Mononuclear cell (primary cell): ENCODE measurements around the gene SELE. TPM values are rescaled to one million over a fixed set of nuclear protein-coding genes. Genes with fewer than 3 reads are reported as not detected.

ENCODE experiments used
- H3K27me3 ChIP-seq: 2 replicates; pipeline ENCODE4 v1.6.0; 2011; ENCODE audit warnings: low read length, control low read depth; ENCODE audit not compliant: insufficient read depth
- H3K4me1 ChIP-seq: 2 replicates; pipeline ENCODE4 v1.5.1; 2011; ENCODE audit warnings: mild to moderate bottlenecking, low read length, control low read depth; ENCODE audit not compliant: insufficient read depth
- H3K4me3 ChIP-seq: 2 replicates; pipeline ENCODE4 v1.5.1; 2011; ENCODE audit warnings: mild to moderate bottlenecking, low read length, moderate library complexity
- H3K9me3 ChIP-seq: 2 replicates; pipeline ENCODE4 v1.5.1; 2011; ENCODE audit warnings: low read depth, mild to moderate bottlenecking, control low read depth, low read length
- total RNA-seq: library from RNA; depleted of rRNA; stranded (reverse); fragments of >200 nt; gene quantifications from one replicate; pipeline ENCODE4 v1.2.3, GENCODE V29; 2012

The SELE gene, protein sequence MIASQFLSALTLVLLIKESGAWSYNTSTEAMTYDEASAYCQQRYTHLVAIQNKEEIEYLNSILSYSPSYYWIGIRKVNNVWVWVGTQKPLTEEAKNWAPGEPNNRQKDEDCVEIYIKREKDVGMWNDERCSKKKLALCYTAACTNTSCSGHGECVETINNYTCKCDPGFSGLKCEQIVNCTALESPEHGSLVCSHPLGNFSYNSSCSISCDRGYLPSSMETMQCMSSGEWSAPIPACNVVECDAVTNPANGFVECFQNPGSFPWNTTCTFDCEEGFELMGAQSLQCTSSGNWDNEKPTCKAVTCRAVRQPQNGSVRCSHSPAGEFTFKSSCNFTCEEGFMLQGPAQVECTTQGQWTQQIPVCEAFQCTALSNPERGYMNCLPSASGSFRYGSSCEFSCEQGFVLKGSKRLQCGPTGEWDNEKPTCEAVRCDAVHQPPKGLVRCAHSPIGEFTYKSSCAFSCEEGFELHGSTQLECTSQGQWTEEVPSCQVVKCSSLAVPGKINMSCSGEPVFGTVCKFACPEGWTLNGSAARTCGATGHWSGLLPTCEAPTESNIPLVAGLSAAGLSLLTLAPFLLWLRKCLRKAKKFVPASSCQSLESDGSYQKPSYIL
- total RNA-seq = not detected

DNA sequence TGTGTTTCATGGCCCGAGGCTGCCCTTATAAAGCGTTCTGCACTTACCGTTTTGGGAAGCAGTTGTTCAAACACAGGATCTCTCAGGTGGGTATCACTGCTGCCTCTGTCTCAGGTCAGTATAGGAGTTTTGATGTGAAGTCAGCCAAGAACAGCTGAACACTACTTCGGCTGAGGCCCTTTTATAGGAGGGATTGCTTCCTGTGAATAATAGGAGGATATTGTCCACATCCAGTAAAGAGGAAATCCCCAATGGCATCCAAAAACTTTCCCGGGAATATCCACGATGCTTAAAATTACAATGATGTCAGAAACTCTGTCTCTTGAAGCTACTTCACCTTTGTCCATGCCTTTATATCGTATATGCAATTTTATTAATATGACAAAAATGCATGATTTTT is at the start of gene SELE:
SELE (minus strand) TSS at position 156 of the 400 bp plus-strand sequence. CDS start 467 bp downstream, outside the sequence.
- no peaks in the 10 kb centered on the region for H3K4me1 ChIP-seq
- no peak within 1 kb of the TSS for H3K4me3 ChIP-seq
- peaks cover 7% of the 10 kb centered on the region for H3K27me3 ChIP-seq

DNA sequence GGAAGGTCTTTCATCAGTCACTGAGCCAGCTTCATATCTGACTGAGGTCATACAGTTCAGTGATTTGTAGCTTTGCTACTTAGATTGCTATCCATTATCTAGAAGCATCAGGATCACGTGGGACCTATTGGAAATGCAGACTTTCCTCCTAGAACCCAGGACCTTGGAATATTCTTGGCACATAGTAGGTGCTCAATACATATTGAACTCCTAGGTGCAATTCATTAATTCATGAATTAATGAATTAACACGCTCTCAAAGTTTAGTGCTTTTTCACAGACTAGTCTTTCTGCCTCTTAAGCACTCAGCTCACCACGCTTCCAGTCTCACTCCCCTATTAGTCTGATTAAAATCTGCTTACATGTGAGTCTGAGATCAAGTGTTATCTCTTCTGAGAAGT is 48.7 kb upstream of the SELE start:
- Histone ChIP-seq H3K4me3 (no peak overlapping the region), H3K4me1 (no peaks in the 10 kb centered on the region), H3K27me3 (peaks cover 31% of the 10 kb centered on the region), H3K9me3 (no peaks in the 10 kb centered on the region)

More for the DNA sequence above, at the start of gene SELE:
- no peaks in the 10 kb centered on the region for H3K9me3 ChIP-seq

DNA sequence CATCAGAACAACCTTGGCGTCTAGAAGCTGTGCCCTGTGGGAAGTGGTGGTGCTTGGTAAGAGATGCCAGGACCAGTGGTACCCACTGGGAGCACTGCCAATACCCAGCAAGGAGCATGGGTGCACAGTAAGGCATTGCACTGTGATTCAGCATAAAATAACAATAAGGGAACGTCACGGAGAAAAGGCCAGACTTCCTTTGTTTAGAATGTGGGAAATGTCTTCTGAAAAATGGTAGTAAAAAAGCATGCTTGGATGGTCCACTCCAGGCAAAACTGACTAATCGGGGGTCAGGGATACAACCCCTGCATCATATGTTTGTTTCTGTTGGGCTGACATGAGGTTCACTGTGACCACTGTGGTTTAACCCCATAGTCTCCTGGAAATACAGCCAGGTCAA is 46.1 kb upstream of the SELE start:
- H3K9me3 ChIP-seq = no peaks in the 10 kb centered on the region
- peaks cover 14% of the 10 kb centered on the region for H3K27me3 ChIP-seq
- H3K4me3 ChIP-seq = no peak overlapping the region
- H3K4me1 ChIP-seq = no peaks in the 10 kb centered on the region

DNA sequence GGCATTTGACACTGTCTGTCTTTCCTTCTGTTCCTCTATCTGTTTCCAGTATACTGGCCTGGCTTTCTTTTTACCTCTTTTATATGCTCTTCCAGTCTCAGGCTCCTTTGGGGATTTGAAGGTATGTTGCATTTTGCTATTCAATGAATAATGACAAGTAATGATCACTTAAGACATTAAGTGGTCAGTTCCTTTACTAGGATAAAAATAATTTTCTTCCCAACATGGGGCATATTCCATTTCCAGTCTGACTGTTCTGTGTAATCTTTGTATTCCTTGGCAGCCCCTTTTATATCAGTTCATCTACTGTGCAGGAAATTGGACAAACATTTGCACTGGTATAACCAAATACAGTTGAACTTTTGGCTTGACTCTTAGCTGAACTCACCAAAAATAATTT is 45.3 kb upstream of the SELE start:
- Histone ChIP-seq H3K4me1 (no peaks in the 10 kb centered on the region), H3K9me3 (no peaks in the 10 kb centered on the region), H3K4me3 (no peak overlapping the region), H3K27me3 (peaks cover 9% of the 10 kb centered on the region)

DNA sequence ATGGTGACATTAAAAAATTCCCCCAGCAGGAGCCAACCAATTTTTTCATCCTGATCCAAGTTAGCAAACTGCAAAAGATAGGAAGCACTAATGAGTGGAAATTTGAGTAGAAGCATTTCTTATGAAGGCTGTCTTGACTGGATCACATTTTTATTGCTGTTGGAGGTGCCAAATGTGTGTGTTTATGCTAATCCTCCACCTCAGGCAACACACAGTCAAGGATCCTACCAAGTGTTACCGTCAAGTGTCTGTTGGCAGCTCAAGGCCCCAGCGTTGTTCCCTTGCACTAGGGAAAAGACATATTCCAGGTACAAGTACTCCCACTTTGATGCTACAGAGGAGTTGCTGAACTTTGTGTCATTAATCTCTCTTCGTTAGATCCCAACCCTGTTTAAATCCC is 42.6 kb upstream of the SELE start:
- Histone ChIP-seq H3K4me3 (no peak overlapping the region), H3K4me1 (no peaks in the 10 kb centered on the region), H3K9me3 (no peaks in the 10 kb centered on the region), H3K27me3 (no peaks in the 10 kb centered on the region)

DNA sequence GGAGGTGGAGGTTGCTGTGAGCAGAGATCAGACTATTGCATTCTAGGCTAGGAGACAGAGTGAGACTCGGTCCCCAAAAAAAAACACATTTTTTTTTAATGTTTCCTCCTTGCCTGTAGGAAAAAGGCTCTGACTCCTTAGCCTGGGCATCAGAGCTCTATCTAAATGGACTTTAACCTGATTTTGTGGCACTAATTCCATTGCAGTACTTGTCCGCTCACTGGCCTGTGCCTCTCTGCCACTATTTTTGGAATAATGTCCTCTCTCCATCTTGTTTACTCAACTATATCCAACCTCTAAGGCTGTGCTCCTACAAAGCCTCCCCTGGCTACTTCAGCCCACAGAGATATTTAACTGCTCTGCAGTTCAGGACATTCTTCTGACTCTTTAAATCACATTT is 34.3 kb upstream of the SELE start:
- Histone ChIP-seq H3K4me1 (no peaks in the 10 kb centered on the region), H3K27me3 (no peaks in the 10 kb centered on the region)

DNA sequence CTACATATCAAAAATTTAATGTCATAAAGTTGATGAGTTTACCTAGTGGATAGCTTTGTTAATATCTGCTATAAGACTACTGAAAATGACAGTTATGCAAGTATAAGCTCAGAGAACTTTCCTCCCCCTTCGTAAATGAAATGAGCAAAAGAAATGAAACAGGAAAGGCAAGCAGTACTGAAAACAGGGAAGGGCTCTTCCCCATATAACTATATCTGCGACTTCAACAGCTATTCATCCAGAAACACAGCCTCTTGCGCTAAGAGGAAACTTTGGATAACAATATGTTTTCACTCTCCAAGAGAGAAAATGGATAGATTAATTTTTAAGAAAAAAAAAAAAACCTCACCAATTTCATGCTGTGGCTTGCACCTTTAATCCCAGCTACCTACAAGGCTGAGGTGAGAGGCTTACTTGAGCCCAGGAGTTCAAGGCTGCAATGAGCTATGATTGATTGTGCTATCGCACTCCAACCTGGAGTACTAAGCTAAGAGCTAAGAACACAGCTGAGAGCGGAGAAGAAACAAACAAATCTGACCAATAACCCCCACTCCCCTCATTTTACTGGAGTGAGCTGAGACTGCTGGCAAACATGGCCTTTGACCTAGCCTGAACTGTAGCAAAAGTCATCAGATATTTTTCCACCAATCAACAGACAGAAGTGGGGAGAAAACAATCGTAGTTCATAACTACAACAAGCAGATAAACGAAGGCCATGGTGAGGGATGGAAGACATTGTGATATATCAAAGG is 31.9 kb upstream of the SELE start:
- no peaks in the 10 kb centered on the region for H3K9me3 ChIP-seq
- no peaks in the 10 kb centered on the region for H3K27me3 ChIP-seq
- H3K4me3 ChIP-seq = no peak overlapping the region
- H3K4me1 ChIP-seq = no peaks in the 10 kb centered on the region

More for the DNA sequence above, 34.3 kb upstream of the SELE start:
- Histone ChIP-seq H3K4me3 (no peak overlapping the region), H3K9me3 (no peaks in the 10 kb centered on the region)

DNA sequence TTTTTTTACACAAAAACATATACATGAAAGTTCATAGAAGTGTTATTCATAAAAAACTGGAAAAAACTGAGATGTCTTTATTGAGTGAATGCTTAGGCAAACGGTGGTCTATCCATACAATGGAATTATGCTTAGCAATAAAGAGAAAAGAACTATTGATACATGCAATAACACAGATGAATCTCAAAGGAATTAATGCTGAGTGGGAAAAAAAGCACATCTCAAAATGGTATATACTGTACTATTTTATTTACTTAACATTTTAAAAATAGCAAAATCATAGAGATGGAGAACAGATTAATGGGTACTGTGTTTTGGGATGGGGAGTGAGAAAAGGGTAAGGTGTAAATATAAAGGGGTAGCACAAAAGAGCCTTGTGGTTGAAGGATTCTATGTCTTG is 31.0 kb upstream of the SELE start:
- Histone ChIP-seq H3K27me3 (no peaks in the 10 kb centered on the region), H3K9me3 (no peaks in the 10 kb centered on the region), H3K4me3 (no peak overlapping the region), H3K4me1 (no peaks in the 10 kb centered on the region)

DNA sequence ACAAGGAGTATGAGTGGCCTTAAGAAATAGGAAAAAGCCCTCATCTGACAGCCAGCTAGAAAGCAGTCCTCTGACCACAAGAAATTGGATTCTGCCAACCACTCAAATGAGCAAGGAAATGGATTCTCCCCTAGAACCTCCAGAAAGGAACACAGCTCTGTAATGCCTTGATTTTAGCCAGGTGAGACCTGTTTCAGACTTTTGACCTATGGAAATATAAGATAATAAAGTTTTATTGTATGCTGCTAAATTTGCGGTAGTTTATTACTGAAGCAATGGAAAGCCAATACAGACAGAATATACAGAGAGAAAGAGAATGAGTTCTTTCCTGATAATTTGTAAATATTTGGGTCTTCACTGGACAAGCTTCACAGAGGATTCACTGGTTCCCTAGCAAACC is 28.8 kb upstream of the SELE start:
- Histone ChIP-seq H3K9me3 (no peaks in the 10 kb centered on the region), H3K27me3 (no peaks in the 10 kb centered on the region), H3K4me1 (no peaks in the 10 kb centered on the region), H3K4me3 (no peak overlapping the region)

DNA sequence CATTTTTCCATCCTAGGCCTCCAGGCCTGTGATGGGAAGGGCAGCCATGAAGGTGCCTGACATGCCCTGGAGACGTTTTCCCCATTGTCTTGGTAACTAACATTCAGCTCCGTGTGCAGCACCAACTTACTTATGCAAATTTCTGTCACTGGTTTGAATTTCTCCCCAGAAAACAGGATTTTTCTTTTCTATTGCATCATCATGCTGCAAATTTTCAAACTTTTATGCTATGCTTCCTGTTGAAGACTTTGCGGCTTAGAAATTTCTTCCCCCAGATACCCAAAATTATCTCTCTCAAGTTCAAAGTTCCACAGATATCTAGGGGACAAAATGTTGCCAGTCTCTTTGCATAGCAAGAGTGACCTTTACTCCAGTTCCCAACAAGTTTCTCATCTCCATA is 25.2 kb upstream of the SELE start:
- no peaks in the 10 kb centered on the region for H3K9me3 ChIP-seq
- H3K27me3 ChIP-seq = no peaks in the 10 kb centered on the region
- H3K4me3 ChIP-seq = no peak overlapping the region
- no peaks in the 10 kb centered on the region for H3K4me1 ChIP-seq

DNA sequence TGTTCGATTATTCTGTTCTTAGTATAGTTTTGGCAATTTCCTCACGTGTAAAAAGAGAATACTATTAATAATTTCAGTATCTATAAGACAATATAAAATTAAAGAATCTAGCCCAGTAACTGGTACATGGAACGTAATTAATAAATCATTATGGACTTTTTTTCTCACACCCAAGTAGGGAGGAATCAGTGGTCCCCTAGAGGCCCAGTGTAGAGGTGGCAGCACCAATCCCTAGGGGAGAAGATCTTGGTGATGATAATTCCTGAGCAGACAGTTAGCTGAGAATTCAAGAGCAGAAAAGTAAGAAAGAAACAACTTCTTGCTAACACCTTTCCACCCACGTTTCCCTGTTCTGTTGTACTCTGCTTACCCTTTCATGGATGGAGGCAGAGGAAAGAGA is 19.7 kb upstream of the SELE start:
- Histone ChIP-seq H3K4me1 (no peaks in the 10 kb centered on the region), H3K4me3 (no peak overlapping the region), H3K9me3 (no peaks in the 10 kb centered on the region), H3K27me3 (no peaks in the 10 kb centered on the region)

DNA sequence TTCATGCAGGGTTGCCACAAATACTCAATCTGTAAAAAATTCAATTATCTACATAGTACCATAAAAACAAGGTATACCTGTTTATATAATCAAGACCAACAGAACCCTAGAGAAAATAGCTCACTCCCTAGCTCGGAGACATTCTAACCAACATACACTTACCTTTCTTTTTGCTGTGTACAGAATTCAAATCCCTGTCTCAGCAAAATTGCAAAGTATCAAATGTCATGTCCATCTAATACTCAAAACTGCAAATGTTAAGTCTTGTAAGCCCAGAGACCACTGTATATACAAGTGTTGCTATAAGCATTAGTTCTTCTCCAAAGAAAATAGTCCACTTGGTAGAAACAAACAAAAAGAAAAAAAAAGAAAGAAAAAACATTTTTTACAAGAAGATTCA is 16.2 kb upstream of the SELE start:
- no peaks in the 10 kb centered on the region for H3K27me3 ChIP-seq
- no peaks in the 10 kb centered on the region for H3K4me1 ChIP-seq
- H3K9me3 ChIP-seq = no peaks in the 10 kb centered on the region
- no peak overlapping the region for H3K4me3 ChIP-seq

DNA sequence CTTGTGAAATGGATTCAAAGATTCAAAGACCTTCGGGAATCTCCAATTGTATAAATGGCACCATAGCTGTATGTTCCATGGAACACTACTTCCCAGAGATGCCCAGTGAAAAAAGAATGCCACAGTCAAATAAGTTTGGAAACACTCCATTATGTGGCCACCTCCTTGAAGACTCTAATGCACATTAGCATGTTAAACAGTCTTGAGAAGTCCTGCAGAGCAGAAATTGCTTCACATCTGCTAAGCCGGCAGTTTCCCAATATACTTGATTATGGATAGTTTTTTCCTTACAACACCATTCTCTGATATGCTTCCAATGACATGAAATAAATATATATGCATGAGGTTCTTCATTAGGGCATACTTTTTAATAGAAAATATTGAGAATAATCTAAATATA is 12.7 kb upstream of the SELE start:
- Histone ChIP-seq H3K9me3 (no peaks in the 10 kb centered on the region), H3K27me3 (no peaks in the 10 kb centered on the region), H3K4me1 (no peaks in the 10 kb centered on the region)

DNA sequence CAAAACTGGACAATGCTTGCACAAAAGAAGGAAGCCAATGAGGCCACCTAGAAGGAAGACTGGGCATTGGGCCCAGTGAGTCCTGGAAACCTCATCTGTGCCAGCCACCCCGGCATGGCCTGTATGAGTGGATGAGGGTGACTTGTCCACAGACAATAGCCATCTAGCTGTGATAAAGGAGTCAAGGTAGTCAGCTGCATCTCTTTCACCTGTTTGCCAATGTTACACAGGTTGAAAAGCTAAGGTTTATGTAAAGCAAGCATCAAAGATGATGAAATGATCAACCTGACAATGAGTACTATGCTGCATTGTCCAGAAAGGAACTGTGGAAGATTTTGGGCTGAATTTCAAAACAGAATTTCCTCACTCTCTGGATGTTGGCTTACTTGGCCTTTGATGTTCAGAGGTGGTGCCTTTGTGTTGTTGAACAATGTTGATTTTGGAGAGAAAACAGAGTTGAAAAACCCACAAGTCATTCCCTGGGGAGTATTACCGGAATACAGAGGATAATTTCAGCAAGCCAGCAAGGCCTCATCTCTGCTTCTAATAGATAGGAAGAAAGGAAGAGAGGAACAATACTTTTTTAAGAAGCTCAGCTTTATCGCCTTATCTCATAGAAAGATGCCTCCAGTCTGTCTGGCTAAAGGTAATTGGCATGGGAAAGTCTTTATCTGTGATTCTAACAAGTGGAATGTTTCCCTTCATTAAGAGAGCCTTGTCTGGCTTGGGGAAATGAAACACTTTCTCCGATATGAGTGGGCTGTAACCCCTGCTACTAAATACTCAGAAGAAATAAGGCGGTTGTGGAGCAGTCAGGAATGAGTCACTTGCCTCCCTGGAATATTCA is 11.4 kb upstream of the SELE start:
- Histone ChIP-seq H3K27me3 (no peaks in the 10 kb centered on the region), H3K4me1 (no peaks in the 10 kb centered on the region), H3K9me3 (no peaks in the 10 kb centered on the region), H3K4me3 (no peak overlapping the region)

More for the DNA sequence above, 12.7 kb upstream of the SELE start:
- H3K4me3 ChIP-seq = no peak overlapping the region
